Measurements from ENCODE around the gene REXO5. TPM values are rescaled to one million over a fixed set of nuclear protein-coding genes. Genes with fewer than 3 reads are reported as not detected.

Gene REXO5
- total and polyA plus RNA-seq, 9 of the 15 experiments (the other 6 are each of a cell fraction or from before 2014, with no cell fraction given), result 10.5 to 45.1 (median 25.4) TPM

DNA sequence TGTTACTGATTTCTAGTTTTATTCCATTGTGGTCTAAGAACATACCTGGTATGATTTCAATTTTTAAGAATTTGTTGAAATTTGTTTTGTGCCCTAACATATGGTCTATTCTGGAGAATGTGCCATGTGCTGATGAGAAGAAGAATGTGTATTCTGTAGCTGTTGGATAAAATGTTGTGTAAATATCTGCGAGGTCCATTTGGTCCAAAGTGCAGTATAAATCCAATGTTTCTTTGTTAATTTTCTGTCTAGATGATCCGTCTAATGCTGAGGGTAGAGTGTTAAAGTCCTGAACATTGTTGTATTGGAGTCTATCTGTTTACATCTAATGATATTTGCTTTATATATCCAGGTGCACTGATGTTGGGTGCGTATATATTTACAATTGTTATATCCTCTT is 32.6 kb upstream of the REXO5 start:
- TF ChIP-seq ZNF507 (tag; conservative IDR thresholded peaks at IDR 0.05), result no peak
- no peak for TF ChIP-seq HOXB6 (CRISPR knock-in tag; IDR thresholded peaks at IDR 0.05; ENCODE audit: borderline replicate concordance)
- TF ChIP-seq PML (IDR thresholded peaks at IDR 0.05; ENCODE audit: low read length), result no peak
- no peak overlapping the region for H3K27ac ChIP-seq (ENCODE audit: extremely low read depth, low read depth, low read length)
- no peaks in the 10 kb centered on the region for H3K9me3 ChIP-seq (replicated peaks; ENCODE audit: control insufficient read depth, insufficient read depth, low read depth, low read length)
- H2AFZ ChIP-seq (ENCODE audit: low read depth, low read length), result no peak overlapping the region
- peaks cover 62% of the 10 kb centered on the region for H3K36me3 ChIP-seq (ENCODE audit: control insufficient read depth, insufficient read depth, low read length)
- intact Hi-C loops (cut with micrococcal nuclease) (no loop called here), in situ Hi-C loops (cut with MboI) (no loop called here)
- H3K4me2 ChIP-seq (ENCODE audit: insufficient read depth, low read length), result no peak overlapping the region
- DNase-seq (ENCODE audit: extremely low read depth in 1 of 4, low spot score in 3 of 4), result no peak
- no peak overlapping the region for H3K9ac ChIP-seq (ENCODE audit: insufficient read depth in 1 of 2, low read depth in 2 of 2, low read length in 2 of 2)
- no peak for ATAC-seq
- no peaks in the 10 kb centered on the region for H3K9me1 ChIP-seq (ENCODE audit: control insufficient read depth, insufficient read depth, low read length)
- CTCF ChIA-PET (ENCODE audit: low intra/inter-chr PET ratio), result no interaction called here
- no peaks in the 10 kb centered on the region for H3K27me3 ChIP-seq (ENCODE audit: control insufficient read depth in 2 of 2, insufficient read depth in 2 of 2, low read length in 2 of 2)
- POLR2A ChIA-PET, result interaction anchor here (1.8 kb wide), 1 partner anchor 10 kb away, joined by 4 read pairs; the partner anchor contains the start of gene ACSM3
- H3K4me1 ChIP-seq (replicated peaks in 1 of 2; ENCODE audit: control insufficient read depth in 2 of 2, insufficient read depth in 2 of 2, low read length in 2 of 2), result peaks cover 0 to 10% of the 10 kb centered on the region in 2 experiments; a peak in 2 of 5 replicates
- no peak overlapping the region for H3K4me3 ChIP-seq
- no peaks in the 10 kb centered on the region for H4K20me1 ChIP-seq (replicated peaks; ENCODE audit: control insufficient read depth, insufficient read depth, low read length)
- no TSS peak for BruUV-seq (replicated peaks)
- H3K79me2 ChIP-seq (ENCODE audit: control insufficient read depth, insufficient read depth, low read length), result peaks cover 28% of the 10 kb centered on the region; the same call in 2 of the 3 replicates
- WGBS (ENCODE audit: insufficient coverage, low coverage, missing lambda C conversion rate), result 85% methylated on average over 3 of the region's 3 CpGs
- no peak for FAIRE-seq

GRCh38 chr16:20774703-20775362 is 31.5 kb upstream of the REXO5 start:
- DNase-seq (ENCODE audit: extremely low read depth in 1 of 4, low spot score in 3 of 4) (peak; percentile 54 to 73 (median 56)), ATAC-seq (peak; percentile 97), FAIRE-seq (peak; percentile 83)
- Histone ChIP-seq H3K79me2 (ENCODE audit: control insufficient read depth, insufficient read depth, low read length) (peaks cover 26% of the 10 kb centered on the region; the same call in 2 of the 3 replicates), H3K9me1 (ENCODE audit: control insufficient read depth, insufficient read depth, low read length) (no peaks in the 10 kb centered on the region), H3K9me3 (replicated peaks; ENCODE audit: control insufficient read depth, insufficient read depth, low read depth, low read length) (no peaks in the 10 kb centered on the region), H2AFZ (ENCODE audit: low read depth, low read length) (0 out of 2 replicates have a peak overlapping the region, but pooled peaks have one; percentile 1), H3K4me3 (no peak overlapping the region), H3K27me3 (ENCODE audit: control insufficient read depth in 2 of 2, insufficient read depth in 2 of 2, low read length in 2 of 2) (no peaks in the 10 kb centered on the region), H3K27ac (ENCODE audit: extremely low read depth, low read depth, low read length) (no peak overlapping the region), H3K4me2 (ENCODE audit: insufficient read depth, low read length) (no peak overlapping the region), H4K20me1 (replicated peaks; ENCODE audit: control insufficient read depth, insufficient read depth, low read length) (no peaks in the 10 kb centered on the region), H3K9ac (ENCODE audit: insufficient read depth in 1 of 2, low read depth in 2 of 2, low read length in 2 of 2) (peak overlapping the region in 1 of 2 experiments; percentile 15; a peak in 1 of 4 replicates), H3K36me3 (ENCODE audit: control insufficient read depth, insufficient read depth, low read length) (peaks cover 60% of the 10 kb centered on the region; the same call in 2 of the 3 replicates), H3K4me1 (replicated peaks in 1 of 2; ENCODE audit: control insufficient read depth in 2 of 2, insufficient read depth in 2 of 2, low read length in 2 of 2) (peaks cover 0 to 5% of the 10 kb centered on the region in 2 experiments; a peak in 2 of 5 replicates)
- CTCF ChIA-PET (ENCODE audit: low intra/inter-chr PET ratio), result interaction anchor here (0.6 kb wide), 2 partner anchors 34 to 414 kb away, joined by 3 read pairs; no protein-coding TSS in a partner anchor
- WGBS (ENCODE audit: insufficient coverage, low coverage, missing lambda C conversion rate), result 66% methylated on average over 7 of the region's 7 CpGs
- in situ Hi-C loops (cut with MboI), result no loop called here
- intact Hi-C loops (cut with micrococcal nuclease), result loop anchor here (5.0 kb wide), 1 partner anchor 33 kb away; the partner anchor contains the start of gene THUMPD1
- no TSS peak for BruUV-seq (replicated peaks)
- POLR2A ChIA-PET, result interaction anchor here (1.2 kb wide), 1 partner anchor 17 kb away, joined by 3 read pairs; no protein-coding TSS in a partner anchor
- TF ChIP-seq LCOR (CRISPR knock-in tag; IDR thresholded peaks at IDR 0.05), result no peak
- no peak for TF ChIP-seq MITF (IDR thresholded peaks at IDR 0.05)
- TF ChIP-seq, protein P1, sequence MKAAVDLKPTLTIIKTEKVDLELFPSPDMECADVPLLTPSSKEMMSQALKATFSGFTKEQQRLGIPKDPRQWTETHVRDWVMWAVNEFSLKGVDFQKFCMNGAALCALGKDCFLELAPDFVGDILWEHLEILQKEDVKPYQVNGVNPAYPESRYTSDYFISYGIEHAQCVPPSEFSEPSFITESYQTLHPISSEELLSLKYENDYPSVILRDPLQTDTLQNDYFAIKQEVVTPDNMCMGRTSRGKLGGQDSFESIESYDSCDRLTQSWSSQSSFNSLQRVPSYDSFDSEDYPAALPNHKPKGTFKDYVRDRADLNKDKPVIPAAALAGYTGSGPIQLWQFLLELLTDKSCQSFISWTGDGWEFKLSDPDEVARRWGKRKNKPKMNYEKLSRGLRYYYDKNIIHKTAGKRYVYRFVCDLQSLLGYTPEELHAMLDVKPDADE (conservative IDR thresholded peaks at IDR 0.05; ENCODE audit: control insufficient read depth, low read depth, low read length), result 0 out of 2 replicates have a peak, but pooled peaks have one; percentile 25
- peak; percentile 11; the same call in 1 of the 2 replicates for TF ChIP-seq CBX5 (IDR thresholded peaks at IDR 0.05; ENCODE audit: borderline replicate concordance, low read depth)
- TF ChIP-seq RAD21 (CRISPR knock-in tag; conservative IDR thresholded peaks at IDR 0.05 in 1 of 2, IDR thresholded peaks at IDR 0.05 in 1 of 2), result peak in 1 of 2 experiments; percentile 53; a peak in 2 of 4 replicates
- TF ChIP-seq TFE3 (CRISPR knock-in tag; IDR thresholded peaks at IDR 0.05), result no peak
